Panc1 (cell line): ENCODE measurements around the gene THEM4. TPM values are rescaled to one million over a fixed set of nuclear protein-coding genes. Genes with fewer than 3 reads are reported as not detected.
"Not testable (repeated sequence)": the region's sequence is repeated elsewhere in the genome, so short reads cannot be mapped to it uniquely, and the experiment has no call there.

ENCODE experiments used
- ATAC-seq: fragments of 200-7000 bp; cut with Tn5 transposase; 2 replicates; pipeline ENCODE4 v1.9.1; 2020; ENCODE audit warnings: mild to moderate bottlenecking, moderate library complexity
- BruUV-seq: library from RNA; stranded (reverse); fragments of 400-500 nt; replicated peaks from 2 replicates; lab custom pipeline; 2021; lab: Mats Ljungman, UMichigan
- CTCF ChIA-PET: fragments of 300-600 bp; sonication (Branson Sonifier 250); formaldehyde crosslinking; loops from one replicate; lab custom pipeline; 2022; ENCODE audit warnings: antibody characterized with exemption; lab: Charles Lee
- POLR2A ChIA-PET: fragments of 300-600 bp; sonication (Branson Sonifier 250); formaldehyde crosslinking; loops from one replicate; lab custom pipeline; 2022; ENCODE audit warnings: antibody characterized with exemption; lab: Charles Lee
- DNase-seq: peaks from one replicate; pipeline ENCODE4 v3.0.0-alpha.2; 2010; ENCODE audit warnings: low read depth, low spot score
- H3K27ac ChIP-seq: 2 replicates; pipeline ENCODE4 v1.5.1; 2011; ENCODE audit warnings: mild to moderate bottlenecking, low read length, inconsistent platforms
- H3K27me3 ChIP-seq: fragments of 200-500 bp; sonication (Bioruptor generic); 2 replicates; pipeline ENCODE4 v1.6.0; 2014; ENCODE audit warnings: low read length, inconsistent platforms; ENCODE audit not compliant: control insufficient read depth, insufficient read depth
- H3K36me3 ChIP-seq: fragments of 200-500 bp; sonication (Bioruptor generic); 2 replicates; pipeline ENCODE4 v1.5.1; 2014; ENCODE audit warnings: inconsistent platforms, mild to moderate bottlenecking, low read length, moderate library complexity; ENCODE audit not compliant: control insufficient read depth, insufficient read depth
- H3K4me1 ChIP-seq: 2 replicates; pipeline ENCODE4 v1.5.1; 2011; ENCODE audit warnings: inconsistent platforms, mild to moderate bottlenecking, low read length, moderate library complexity; ENCODE audit not compliant: control insufficient read depth, insufficient read depth
- H3K4me3 ChIP-seq, 2 experiments: 2 replicates each; pipeline ENCODE4 v1.5.1; 2011 to 2012; ENCODE audit warnings: low read depth in 2 of 2, low read length in 2 of 2, mild to moderate bottlenecking in 2 of 2, inconsistent platforms in 1 of 2, moderate library complexity in 1 of 2
- H3K9me3 ChIP-seq: fragments of 200-500 bp; sonication (Bioruptor generic); 2 replicates; pipeline ENCODE4 v1.5.1; 2014; ENCODE audit warnings: low read depth, mild to moderate bottlenecking, inconsistent platforms, low read length, moderate library complexity; ENCODE audit not compliant: control insufficient read depth, insufficient read depth
- TCF7L2 ChIP-seq: IDR thresholded peaks from 2 replicates; pipeline ENCODE4 v1.6.1; 2011; ENCODE audit warnings: mild to moderate bottlenecking, low read depth, low read length, inconsistent platforms
- in situ Hi-C: cut with HindIII; loops from 2 replicates; pipeline ENCODE4 v1.10.0; 2016; ENCODE audit warnings: low sequenced_read_pairs, low pct_unique_long_range_greater_than_20kb
- intact Hi-C: fragments of 100-400 bp; cut with micrococcal nuclease; formaldehyde crosslinking; loops from one replicate; pipeline ENCODE4 v1.10.0; 2022; ENCODE audit not compliant: unreplicated experiment
- total RNA-seq: library from RNA; stranded (reverse); gene quantifications from one replicate; pipeline ENCODE4 v1.2.1, GENCODE V29; 2021; ENCODE audit not compliant: unreplicated experiment
- TF ChIP-seq, protein P1 (sequence below): fragments of 450-650 bp; IDR thresholded peaks from 2 replicates; pipeline ENCODE4 v1.5.1; 2017; ENCODE audit warnings: mild to moderate bottlenecking
- TF ChIP-seq, protein P2 (sequence below), 2 experiments: IDR thresholded peaks; 2 replicates each; pipeline ENCODE4 v1.6.1; 2011 to 2012; ENCODE audit warnings: low read depth in 2 of 2, control low read depth in 1 of 2, low read length in 1 of 2, mild to moderate bottlenecking in 1 of 2, moderate library complexity in 1 of 2; ENCODE audit not compliant: insufficient read depth in 1 of 2

The THEM4 gene
- total RNA-seq, 1 experiment from 2014 or later: 21.8 TPM

DNA sequence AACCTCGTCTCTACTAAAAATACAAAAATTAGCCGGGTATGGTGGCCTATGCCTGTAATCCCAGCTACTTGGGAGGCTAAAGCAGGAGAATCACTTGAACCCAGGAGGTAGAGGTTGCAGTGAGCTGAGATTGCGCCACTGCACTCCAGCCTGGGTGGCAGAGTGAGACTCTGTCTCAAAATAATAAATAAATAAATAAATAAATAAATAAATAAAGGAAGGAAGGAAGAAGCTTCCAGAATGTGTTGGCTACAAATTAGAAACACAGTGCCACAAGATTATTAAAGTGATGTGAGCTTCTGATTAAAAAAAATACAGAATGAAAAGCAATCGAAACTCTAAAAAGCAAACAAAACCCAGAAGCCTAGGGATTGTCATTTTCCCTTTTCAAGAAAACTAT lies 25.4 kb downstream of the THEM4 start:
- H3K4me3 ChIP-seq, ATAC-seq, in situ Hi-C loops, intact Hi-C loops, BruUV-seq, H3K27me3 ChIP-seq, H3K9me3 ChIP-seq, POLR2A ChIA-PET, DNase-seq, H3K27ac ChIP-seq, CTCF ChIA-PET, H3K4me1 ChIP-seq, H3K36me3 ChIP-seq: not testable (repeated sequence)

DNA sequence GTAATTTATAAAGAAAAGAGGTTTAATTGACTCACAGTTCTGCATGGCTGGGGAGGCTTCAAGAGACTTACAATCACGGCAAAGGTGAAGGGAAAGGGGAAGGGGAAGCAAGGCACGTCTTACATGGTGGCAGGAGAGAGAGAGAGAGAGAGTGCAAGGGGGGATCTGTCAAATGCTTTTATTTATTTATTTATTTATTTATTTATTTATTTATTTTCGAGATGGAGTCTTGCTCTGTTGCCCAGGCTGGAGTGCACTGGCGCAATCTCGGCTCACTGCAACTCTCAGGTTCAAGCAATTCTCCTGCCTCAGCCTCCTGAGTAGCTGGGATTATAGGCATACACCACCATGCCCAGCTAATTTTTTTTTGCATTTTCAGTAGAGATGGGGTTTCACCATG lies 26.4 kb downstream of the THEM4 start:
- in situ Hi-C loops, BruUV-seq, DNase-seq, H3K27me3 ChIP-seq, H3K9me3 ChIP-seq, POLR2A ChIA-PET, H3K4me1 ChIP-seq, ATAC-seq, H3K4me3 ChIP-seq, intact Hi-C loops, H3K36me3 ChIP-seq, CTCF ChIA-PET, H3K27ac ChIP-seq: not testable (repeated sequence)

DNA sequence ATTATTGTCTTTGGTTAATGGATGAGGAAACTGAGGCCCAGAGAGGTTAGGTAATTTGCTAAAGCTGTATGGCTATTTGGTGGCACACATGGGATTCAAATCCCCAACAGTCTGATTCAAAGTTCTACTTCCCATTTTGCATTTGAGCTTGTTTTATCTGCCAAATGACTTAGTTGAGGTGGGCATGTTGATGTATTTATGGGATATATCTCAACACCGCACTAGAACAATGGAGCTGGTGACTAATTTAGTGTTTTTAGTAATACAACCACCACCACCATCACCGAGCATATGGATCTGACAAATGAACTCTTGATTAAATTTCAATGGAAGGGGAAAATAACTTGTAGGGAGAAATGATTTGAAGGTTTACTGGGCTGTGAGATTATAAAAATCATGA lies 26.8 kb downstream of the THEM4 start:
- H3K9me3 ChIP-seq: no peaks in the 10 kb centered on the region
- no peak overlapping the region for H3K4me3 ChIP-seq
- POLR2A ChIA-PET: no interaction called here
- TF ChIP-seq, protein P1, sequence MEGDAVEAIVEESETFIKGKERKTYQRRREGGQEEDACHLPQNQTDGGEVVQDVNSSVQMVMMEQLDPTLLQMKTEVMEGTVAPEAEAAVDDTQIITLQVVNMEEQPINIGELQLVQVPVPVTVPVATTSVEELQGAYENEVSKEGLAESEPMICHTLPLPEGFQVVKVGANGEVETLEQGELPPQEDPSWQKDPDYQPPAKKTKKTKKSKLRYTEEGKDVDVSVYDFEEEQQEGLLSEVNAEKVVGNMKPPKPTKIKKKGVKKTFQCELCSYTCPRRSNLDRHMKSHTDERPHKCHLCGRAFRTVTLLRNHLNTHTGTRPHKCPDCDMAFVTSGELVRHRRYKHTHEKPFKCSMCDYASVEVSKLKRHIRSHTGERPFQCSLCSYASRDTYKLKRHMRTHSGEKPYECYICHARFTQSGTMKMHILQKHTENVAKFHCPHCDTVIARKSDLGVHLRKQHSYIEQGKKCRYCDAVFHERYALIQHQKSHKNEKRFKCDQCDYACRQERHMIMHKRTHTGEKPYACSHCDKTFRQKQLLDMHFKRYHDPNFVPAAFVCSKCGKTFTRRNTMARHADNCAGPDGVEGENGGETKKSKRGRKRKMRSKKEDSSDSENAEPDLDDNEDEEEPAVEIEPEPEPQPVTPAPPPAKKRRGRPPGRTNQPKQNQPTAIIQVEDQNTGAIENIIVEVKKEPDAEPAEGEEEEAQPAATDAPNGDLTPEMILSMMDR: no peak
- TF ChIP-seq, protein P2, sequence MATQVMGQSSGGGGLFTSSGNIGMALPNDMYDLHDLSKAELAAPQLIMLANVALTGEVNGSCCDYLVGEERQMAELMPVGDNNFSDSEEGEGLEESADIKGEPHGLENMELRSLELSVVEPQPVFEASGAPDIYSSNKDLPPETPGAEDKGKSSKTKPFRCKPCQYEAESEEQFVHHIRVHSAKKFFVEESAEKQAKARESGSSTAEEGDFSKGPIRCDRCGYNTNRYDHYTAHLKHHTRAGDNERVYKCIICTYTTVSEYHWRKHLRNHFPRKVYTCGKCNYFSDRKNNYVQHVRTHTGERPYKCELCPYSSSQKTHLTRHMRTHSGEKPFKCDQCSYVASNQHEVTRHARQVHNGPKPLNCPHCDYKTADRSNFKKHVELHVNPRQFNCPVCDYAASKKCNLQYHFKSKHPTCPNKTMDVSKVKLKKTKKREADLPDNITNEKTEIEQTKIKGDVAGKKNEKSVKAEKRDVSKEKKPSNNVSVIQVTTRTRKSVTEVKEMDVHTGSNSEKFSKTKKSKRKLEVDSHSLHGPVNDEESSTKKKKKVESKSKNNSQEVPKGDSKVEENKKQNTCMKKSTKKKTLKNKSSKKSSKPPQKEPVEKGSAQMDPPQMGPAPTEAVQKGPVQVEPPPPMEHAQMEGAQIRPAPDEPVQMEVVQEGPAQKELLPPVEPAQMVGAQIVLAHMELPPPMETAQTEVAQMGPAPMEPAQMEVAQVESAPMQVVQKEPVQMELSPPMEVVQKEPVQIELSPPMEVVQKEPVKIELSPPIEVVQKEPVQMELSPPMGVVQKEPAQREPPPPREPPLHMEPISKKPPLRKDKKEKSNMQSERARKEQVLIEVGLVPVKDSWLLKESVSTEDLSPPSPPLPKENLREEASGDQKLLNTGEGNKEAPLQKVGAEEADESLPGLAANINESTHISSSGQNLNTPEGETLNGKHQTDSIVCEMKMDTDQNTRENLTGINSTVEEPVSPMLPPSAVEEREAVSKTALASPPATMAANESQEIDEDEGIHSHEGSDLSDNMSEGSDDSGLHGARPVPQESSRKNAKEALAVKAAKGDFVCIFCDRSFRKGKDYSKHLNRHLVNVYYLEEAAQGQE (IDR thresholded peaks at IDR 0.05; ENCODE audit: insufficient read depth in 1 of 2, low read depth in 2 of 2, low read length in 1 of 2): no peak
- H3K4me1 ChIP-seq: no peaks in the 10 kb centered on the region
- in situ Hi-C loops: no loop called here
- ATAC-seq (no peak), DNase-seq (no peak)
- intact Hi-C loops: no loop called here
- no peak overlapping the region for H3K27ac ChIP-seq
- H3K36me3 ChIP-seq: no peaks in the 10 kb centered on the region
- BruUV-seq: TSS peak; percentile 59
- no peaks in the 10 kb centered on the region for H3K27me3 ChIP-seq
- CTCF ChIA-PET: no interaction called here

DNA sequence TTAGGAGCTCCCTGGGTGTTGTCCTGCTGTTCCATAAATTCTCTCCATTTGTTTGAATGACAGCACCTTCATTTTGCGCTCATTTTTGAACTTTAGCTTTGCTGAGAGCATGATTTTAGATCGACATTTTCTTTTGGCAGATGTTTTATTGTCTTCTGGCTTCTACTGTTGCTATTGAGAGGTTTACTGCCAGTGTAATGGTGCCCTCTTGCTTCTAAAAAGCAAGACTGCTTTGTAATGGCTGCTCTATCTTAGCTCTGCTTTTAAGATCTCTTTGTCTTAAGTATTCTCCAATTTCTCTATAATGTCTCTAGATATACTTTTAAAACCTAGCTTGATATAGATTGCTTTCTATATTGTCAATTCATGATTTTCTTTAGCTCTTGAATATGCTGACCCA lies 27.8 kb downstream of the THEM4 start:
- Histone ChIP-seq H3K36me3 (no peaks in the 10 kb centered on the region), H3K4me1 (no peaks in the 10 kb centered on the region), H3K9me3 (no peaks in the 10 kb centered on the region), H3K4me3 (no peak overlapping the region), H3K27me3 (no peaks in the 10 kb centered on the region), H3K27ac (no peak overlapping the region)
- TF ChIP-seq, protein P1: peak; percentile 19; the same call in 1 of the 2 replicates
- no peak for TF ChIP-seq TCF7L2
- in situ Hi-C loops: no loop called here
- DNase-seq: no peak
- CTCF ChIA-PET: interaction anchor here (0.8 kb wide), 1 partner anchor 45 kb away, joined by 3 read pairs; no protein-coding TSS in a partner anchor
- BruUV-seq: no TSS peak
- ATAC-seq: no peak
- POLR2A ChIA-PET: no interaction called here
- intact Hi-C loops: no loop called here
